Brain pericyte (primary cell): ENCODE data around the gene PMM2.
"Not testable (repeated sequence)": the region's sequence is repeated elsewhere in the genome, so short reads cannot be mapped to it uniquely, and the experiment has no call there.

Experiments used
- DNase-seq: peaks from one replicate; pipeline ENCODE4 v3.0.0-alpha.2; 2012; ENCODE audit warnings: low read depth, low spot score

PMM2 gene

DNA sequence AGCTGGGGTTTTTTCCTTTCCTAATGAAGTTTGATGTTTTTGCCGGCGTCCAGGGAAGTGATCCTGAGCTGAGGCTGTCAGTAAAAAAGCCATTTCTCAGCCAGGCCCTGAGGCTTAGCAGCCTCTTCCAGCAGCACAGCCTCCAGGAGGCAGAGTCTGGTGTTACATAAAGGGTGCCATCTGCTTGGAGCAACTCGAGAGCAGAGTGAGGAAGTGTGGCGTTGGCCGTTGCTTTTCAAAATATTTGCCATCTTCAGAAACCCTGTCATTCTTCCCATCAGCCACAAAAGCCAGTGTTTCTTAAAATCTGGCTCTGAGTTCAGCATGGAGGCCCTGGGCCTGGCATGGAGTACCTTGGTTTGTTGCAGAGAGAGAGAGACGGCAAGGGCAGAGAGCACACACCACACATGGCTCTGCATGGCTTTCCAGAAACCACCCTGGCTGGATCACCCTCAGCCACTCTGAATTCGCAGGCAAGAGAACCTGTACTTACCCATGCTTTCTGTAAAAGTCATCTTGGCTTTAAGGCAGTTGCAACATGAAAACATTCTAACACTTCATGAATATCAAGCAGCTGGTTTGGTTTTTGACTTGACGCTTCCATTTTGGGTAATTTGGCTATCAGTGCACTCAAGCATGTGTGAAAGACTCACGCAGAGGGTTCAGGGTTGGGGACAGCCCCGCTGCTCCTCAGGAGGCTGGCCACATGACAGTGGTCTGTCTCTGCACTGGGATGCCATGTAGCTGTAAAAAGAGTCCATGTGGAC, 21.0 kb downstream of the PMM2 start:
- DNase-seq: no peak

DNA sequence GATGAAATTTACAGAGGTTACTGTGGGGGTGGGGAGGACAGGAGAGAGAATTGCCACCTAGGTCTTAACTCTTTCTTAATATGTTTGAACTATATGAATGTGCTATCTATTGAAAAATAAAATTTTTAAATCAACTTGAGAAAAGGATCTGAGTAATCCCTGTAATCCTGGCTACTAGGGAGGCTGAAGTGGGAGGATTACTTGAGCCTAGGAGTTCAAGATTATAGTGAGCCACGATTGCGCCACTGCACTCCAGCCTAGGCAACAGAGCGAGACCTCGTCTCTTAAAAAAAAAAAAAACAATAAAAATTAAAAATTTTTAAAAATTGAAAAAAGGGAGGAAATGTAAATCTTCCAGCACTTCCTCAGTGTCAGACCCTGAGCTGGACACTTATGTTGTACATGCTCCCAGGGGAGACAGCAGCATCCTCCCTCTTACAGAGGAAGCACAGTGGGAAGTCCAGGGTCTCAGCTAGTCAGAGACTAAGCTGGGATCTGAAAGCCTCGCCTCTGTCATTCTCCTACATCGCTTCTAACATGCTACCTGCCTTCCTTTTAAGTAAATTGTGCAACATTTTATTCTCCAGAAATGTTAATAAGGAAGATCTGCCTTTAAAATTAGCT, 21.9 kb downstream of the PMM2 start:
- no peak for DNase-seq

DNA sequence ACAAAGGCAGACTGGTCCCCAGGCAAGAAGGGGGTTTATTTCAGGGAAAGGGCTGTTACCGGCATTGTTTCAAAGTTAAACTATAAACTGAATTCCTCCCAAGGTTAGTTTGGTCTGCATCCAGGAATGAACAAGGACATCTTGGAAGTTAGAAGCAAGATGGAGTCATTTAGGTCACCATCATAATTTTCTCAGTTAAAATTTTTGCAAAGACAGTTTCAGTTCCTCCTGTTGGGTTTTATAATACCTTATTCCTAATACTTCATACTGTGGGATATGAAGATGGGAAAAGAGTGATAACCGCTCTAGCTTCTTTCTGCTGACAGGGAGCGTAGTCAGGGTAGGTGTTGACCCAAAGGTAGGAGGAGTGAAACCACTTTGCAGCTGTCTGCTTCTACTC, 24.8 kb downstream of the PMM2 start:
- DNase-seq: no peak

DNA sequence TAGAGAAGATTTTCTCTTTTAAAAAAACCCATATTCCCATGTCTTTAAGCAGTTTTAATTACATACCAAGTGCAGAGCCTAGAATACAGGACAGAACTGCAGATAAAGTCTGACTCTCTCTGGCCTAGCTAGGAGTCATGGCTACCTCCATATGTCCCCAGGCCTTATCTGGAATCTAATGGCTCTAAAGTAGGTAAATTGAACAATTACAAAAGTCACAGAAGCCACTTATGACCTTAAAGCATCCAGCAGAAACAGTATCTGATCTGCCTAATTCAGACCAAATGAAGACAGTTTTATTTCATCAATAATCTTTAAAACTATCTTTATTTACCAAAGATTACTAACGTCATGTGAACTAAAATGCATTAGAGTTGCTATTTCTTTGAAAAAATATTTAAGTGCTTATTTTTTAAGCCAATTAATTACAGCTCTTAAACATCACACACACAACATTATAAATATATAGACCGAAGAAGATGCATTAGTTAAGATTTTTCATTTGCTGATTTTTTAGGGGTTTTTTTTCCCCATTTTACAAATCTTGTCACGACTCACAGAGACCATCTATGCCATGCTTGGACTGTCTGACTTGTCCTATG, 28.7 kb downstream of the PMM2 start:
- DNase-seq: no peak

DNA sequence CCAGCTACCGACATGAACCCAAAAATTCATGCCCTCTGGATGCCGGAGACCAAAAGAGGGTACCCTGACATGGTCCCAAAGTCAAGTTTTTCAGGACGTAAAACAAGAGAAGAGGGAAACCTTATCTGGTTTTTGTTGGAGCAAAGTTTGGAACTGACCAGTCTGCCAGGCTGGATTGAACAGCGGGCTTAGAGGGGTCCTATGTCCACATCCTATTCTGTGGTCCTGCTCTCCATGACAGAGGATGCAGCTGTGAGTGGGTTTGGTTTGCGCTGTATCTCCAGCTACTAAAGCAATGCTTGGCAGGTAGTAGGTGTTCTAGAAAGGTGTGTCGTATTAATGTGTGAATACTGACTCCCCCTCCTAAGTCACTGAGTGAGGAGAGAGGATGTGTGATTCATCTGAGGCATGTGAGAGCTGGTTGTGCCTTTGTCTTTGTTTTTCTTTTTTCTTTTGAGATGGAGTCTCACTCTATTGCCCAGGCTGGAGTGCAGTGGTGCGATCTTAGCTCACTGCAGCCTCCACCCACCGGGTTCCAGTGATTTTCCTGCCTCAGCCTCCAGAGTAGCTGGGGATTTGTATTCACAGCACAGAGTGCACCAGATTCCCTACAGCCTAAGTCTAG, 31.0 kb downstream of the PMM2 start:
- no peak for DNase-seq

DNA sequence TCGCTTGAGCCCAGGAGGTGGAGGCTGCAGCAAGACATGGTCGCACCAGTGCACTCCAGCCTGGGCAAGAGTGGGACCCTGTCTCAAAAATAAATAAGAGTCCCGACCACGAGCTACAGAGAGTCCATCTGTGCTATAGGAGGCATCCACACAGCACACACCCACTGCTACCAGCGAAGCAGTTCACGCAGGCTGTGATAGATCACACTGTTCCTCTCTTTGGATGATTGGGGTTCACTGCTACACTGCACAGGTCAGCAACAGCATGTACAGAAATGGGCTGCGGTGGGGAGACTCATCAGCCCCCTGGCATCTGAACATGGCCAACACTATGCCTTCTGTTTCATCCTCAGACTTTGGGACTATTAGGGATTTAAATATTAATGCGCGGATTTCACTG, 33.8 kb downstream of the PMM2 start:
- DNase-seq: no peak

DNA sequence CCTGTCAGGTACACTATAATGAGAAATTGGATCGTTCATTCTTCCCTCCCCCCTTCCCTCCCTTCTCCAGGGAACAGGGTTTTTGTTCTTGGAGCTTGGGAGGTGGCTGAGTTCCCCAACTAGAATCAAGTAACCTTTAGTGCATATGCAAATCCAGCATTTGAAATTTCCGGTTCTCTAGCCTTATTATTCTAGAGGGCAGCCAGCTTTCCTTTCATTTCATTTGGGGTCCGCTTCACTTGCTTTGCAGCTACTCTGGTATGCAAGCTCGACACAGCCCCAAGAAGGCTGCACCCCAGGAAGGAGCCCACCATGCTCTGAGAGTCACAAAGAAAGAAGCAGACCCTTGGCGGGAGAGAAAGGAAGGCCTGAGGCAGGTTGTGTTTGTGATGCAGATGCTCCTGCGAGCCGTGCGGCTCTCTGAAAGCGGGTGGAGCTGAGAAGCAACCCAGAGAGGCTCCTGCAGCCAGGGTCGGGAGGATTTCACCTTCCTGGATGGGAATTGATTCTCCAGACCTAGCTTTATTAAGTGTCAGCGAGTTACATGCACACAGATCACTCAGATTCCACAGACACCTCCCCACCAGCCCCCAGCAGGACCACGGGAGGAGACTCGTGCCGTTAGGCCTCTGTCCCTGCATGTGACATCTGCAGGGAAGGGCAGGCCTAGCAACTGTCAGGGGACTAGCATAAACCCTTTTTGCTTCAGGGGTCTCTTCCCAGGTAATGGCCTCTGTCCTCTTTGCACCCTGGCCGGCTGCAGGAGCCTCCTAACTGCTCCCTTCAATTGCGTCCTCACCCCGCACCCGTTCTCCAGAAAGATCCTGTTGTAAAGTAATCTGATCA, 34.5 kb downstream of the PMM2 start:
- DNase-seq: no peak

DNA sequence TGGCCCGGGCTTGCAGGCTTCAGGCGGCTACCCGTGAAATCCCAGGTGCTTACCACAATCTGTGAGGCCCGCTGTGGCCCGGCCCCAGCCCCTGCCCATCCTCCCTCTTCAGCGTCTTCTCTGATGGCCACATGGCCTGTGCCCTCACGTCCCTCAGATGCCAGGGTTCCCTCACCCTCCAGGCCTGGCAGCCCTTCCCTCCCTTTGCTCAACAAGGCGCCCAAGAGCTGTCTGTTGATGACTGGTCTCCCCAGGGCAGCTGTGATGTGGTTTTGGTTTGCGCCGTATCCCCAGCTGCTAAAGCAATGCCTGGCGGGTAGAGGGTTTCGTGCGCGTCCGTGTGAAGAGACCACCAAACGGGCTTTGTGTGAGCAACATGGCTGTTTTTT, 35.1 kb downstream of the PMM2 start:
- DNase-seq: no peak

DNA sequence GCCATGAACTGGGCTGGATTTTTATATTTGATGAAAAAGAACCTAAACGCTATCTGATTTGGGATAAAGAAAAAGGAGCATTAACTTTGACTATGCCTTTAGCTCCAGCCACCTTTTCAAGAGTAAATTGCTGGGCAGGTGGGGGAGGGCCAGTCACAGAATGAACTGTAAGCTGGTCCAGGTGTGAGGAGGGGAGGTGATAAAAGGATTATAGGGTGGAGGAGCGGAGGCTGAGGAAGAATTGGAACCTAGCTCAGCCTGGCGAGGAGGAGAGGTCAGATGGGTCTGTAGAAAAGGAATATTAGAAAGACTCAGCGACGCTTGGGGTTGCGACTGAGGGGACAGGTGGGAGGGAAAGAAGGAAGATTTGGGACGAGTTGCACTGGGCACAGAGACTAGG, 39.2 kb downstream of the PMM2 start:
- not testable (repeated sequence) for DNase-seq

DNA sequence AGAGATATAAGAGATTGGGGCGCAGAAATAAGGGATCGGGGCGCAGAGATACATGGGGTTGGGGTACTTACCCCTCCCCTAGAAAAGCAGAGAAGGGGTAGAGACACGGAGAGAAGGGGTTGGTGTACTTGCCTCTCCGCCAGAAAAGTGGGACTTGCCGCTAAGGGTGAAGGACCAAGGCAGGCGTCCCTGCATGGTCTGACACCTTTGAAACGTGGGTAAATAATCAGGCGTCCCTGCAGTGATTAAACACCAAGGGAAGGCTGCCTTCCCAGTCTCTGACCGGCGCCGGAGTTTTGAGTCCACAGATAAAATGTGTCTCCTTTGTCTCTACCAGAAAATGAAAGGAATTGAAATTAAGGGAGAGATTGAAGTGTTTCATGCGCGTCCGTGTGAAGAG, 40.0 kb downstream of the PMM2 start:
- not testable (repeated sequence) for DNase-seq

DNA sequence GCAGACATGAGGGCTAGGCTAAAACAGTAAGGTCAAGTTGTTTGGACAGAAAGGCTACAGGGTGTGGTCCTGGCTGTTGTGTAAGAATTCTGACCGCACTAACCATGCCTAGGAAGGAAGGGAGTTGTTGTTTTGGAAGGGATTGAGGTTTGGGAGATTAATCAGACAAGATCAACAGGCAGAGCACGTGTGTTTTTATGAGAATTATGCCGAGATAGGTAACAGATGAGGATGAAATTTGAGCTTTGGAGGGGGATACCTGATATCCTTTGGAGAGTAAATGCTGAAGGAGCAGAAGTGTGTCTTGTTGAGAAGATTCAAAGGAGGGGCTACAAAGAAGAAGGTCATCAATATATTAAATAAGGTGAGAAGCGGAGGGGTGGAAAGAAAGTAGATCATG, 44.4 kb downstream of the PMM2 start:
- DNase-seq: not testable (repeated sequence)

DNA sequence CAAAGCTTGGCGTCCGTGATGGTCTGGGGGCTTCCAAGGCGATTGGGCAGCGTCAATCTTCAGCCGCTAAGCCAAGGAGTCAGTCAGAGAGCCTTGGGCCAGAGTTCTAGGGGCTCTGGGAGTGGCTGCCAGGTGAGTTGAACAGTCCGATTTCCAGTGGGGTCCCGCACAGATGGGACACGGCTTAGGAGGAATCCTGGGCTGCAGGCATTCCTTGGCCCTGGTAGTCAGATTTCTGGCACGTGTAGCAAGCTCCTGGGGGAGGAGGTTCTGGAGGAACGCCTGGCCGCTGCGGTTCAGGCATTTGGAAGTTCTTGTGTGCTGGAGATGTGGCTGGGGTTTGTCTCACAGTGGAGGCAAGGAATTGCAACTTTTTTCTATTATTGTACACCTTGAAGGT, 45.7 kb downstream of the PMM2 start:
- not testable (repeated sequence) for DNase-seq

DNA sequence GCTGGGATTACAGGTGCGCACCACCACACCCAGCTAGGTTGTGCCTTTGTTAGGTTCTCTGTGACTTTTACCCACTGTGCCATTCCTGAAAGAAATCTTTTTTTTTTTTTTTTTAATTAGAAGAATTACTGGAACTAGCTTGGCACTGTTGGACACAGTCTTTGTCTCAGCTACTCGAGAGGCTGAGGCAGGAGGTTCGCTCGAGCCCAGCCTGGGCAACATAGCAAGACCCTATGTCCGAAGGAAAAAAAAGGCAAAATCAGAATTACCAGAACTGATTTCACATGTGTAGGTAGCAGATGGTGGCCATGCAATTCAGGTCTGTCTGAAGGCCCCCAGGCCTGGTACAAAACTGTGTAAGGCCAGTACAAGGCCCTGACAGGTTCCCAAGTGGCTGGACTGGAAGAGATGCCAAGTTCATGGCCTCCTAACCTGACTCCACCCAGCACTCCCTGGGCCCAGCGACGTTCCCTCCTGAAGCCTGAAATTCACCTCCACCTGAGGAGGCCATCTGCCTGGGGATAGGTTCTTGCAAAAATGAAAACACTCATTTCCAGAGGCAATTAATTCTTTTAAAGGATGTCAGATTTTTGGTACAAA, 48.2 kb downstream of the PMM2 start:
- no peak for DNase-seq

DNA sequence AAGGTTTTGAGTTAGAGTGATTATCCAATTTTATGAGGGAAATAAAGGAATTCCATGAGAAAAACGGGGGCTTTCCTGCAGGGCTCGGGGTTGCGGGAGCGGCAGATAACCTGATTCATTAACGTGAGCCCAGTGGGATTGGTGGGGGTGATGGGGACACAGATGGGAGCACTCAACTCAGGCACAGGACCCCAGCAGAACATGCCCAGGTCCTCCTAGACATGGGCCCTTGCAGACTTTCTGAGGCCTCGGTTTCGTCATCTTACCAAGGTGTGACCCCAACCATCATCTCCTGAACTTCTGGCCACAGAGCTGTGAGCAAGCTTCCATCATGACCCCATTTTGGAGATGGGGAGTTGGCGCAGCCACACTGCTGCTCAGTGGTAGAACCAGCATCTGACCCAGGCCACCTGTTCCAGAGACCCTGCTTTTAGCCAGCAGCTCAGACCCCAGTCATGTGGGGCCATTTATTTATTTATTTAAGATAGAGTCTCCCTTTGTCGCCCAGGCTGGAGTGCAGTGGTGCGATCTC, 48.8 kb downstream of the PMM2 start:
- DNase-seq: no peak

DNA sequence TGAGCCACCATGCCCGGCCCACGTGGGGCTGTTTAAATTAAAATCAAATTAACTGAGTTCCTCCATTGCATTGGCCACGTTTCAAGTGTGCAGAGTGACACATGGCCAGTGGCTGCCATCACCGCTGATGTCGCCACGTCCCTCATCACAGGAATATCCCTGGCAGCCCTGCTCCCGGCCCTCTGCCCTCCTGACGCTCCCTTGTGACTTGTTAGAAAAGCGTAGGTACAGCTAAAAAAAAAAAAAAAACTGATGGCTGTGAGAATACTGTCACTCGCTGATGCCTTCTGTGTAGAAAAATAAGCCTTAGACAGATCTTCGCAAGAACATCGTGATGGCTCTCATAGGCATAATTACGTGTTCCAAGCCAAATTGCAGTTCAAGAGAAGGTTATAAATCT, 49.5 kb downstream of the PMM2 start:
- DNase-seq: no peak

DNA sequence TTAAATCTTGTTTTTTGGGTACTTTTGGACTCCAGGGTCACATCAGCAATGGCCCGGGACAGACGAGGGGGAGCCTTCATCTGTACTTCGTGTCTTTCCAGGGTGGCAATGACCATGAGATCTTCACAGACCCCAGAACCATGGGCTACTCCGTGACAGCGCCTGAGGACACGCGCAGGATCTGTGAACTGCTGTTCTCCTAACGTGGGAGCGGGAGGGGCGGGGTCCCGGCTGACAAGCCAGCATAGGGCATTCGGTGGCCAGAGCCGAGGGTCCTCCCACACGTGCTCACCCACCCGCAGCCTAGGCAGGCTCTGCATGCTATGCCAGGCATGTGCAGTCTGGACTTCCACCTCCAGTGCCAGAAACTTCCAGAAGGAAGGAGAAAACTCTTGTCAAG, 50.0 kb downstream of the PMM2 start:
- no peak for DNase-seq

DNA sequence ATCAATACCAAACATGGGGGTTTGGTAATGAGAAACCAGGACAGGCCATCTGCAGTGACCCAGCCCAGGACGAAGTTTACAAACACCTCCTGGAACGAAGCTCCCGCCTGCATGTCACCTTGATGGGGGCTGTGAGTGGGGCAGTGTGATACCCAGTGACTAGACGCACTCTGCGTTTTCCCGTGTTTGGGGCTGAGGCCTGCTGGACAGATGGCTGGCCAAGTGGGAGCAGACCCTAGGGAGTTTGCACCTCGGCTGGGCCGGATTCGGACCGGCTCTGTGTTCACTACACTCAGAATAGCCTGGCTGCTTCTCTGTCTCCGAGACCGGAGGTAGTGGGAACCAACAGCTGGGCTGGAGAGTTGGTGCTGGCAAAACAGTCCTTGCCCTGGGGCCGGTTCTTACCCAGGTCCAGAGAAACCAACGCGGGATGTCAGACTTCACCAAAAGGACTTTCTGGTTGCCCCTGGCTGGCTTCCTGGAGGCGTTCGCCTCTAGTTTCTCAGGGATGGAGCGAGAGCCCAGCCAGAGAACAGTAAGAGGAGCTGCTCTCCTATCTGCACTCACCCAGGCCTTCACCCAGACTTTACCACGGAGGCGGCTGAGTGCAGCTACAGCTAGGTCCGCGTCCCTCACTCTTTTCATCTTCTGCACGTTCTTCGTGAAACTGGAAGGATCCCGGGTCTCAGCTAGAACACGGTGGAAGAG, 50.7 kb downstream of the PMM2 start:
- DNase-seq: no peak

DNA sequence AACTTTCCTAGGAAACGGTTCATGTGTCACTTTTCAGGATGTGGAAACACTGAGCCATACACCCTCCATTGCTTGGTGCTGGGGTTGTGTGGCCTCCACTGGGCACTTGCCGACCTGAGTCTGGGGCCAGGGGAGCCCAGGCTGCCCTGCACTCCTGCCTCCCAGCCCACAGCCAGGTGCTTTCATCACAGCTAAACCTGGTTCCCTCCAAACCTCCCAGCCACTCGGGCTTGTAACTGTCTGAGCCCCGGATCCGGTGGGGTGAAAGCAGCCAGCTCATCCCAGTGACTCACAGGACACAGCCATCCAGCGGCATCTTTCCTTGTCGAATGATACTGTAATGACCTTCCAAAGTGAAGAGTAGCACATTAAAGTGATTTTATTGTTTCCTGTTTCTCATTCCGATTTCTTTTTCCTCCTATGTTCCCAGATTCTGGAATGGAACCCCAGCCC, 51.3 kb downstream of the PMM2 start:
- no peak for DNase-seq

DNA sequence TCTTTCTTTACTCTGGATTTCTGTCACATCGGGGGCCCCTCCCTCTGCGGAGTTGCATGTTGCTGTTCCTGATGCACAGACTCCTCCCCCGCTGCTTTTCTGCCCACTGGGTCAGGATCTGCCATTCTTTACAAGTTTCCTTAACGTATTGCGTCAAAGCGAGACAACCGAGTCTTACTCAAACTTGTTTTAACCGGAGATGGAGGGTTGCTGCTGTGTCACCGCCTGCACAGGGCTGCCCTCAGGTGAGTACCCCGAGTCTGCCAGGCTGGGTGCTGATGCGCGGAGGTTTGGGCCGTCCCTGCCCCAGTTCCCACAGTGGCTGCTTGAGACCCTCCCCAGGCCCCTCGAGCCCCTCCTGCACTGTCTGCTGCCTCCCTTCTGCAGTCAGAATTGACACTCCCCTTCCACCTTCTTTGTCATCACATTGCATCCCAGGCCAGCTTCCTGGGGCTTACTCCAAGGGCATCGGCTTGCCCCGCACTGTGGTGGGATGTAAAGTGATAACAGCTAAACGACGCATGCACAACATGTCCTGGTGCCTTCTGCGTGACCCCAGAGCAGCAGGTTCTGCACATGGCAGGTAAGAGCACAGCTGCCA, 51.9 kb downstream of the PMM2 start:
- DNase-seq: no peak

DNA sequence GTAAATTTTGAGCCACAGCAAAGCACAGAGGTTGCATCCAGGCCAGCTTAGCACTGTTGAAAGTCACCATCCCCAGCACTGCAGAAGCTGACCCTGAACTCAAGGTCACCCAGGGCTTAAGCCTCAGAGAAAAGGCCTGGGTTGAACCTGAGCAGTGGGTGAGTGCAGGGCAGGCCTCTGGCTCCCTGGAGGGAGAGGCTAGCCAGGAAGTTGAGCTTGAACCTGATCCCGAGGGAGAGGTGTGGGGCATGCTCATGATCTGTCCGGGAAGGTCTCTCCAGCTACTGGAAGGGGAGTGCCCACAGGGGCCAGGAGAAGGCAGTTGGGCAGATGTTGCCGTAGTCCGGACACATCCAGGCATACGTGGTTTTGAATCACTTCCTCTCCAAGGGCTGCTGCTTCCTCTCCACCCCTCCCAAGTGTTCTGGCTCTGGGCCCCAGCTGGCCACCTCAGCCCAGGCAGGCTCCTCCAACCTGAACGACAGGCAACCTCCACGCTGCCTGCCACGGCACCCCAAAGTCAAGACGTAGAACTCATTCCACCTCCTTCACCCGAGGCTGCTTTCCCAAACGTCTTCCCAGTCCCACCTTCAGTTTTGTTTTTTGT, 52.7 kb downstream of the PMM2 start:
- no peak for DNase-seq
